ENCODE measurements around the gene SMG6.
"Not testable (repeated sequence)": the region's sequence is repeated elsewhere in the genome, so short reads cannot be mapped to it uniquely, and the experiment has no call there.

SMG6 gene

DNA sequence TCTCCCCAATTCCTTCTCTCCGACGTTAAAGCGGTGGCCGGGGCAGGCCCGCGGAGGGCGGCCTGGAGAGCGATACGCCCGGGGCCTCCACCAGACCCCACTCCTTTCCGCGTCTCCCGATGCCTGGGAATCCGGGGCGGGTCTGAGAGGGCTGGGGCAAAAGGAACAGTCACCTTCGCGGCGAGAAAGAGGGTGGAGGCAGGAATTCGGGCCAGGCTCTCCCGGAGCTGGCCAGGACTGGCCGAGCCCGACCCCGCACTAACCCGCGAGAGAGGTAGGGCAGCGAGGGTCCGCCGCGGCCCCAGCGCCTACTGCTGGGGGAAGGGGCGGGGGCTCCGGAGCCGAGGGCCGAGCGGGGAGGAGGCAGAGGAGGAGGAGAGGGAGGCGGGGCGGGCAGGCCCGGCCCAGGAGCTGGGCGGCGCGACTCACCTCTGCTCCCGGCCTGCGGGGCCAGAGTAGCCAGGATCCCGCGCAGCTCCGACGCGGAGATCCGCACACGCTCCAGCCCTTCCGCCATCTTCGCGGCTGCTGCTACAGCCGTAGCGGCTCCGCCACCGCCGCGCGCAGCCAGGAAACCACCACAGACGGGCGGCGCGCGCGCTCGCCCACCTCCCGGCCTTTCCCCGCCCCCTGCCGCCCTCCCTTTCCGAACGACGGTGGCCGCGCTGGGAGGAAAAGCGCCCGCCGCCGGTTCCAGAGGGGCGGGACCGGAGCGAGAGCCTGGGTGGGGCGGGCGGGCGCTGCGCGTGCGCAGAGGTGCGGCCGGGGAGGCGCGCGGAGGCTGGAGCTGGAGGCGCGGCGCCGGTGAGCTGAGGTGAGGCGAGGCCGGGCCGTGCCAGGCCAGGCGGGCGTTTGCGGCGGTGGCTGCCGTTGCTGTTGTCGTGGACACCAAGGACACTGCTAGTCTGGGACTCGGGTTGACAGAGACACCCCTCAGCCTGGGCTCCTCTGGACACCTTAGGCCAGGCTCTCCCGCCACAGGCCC lies at the start of gene SMG6, which contains the start of gene SRR:
Gene SMG6 (minus strand): TSS at position 582 of the 985 bp plus-strand sequence. CDS start 65 bp downstream, at position 517.
Gene SRR (plus strand): TSS at position 747 of the 985 bp plus-strand sequence. CDS start 11,611 bp downstream, outside the sequence.
- peak; percentile 84 for DNase-seq

DNA sequence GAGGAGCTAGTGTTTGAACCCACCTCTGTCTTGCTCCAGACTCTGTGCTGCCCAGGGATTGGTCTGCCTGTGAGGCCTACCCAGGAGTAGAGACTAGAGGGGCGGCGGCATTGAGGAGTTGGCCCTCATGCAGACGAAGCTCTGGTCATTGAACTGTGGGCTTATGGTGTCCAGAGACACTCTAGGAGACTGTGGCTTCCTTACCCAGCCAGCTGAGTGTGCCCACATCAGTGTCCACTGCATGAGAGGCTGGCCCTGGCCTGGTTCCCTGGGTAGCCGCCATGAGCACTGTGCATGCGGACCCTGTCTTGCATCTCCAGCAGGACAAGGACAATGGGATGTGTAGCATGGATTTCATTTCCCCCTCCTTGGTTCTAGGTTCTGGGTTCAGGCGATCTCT lies 47.7 kb upstream of the SMG6 start:
- DNase-seq = no peak

DNA sequence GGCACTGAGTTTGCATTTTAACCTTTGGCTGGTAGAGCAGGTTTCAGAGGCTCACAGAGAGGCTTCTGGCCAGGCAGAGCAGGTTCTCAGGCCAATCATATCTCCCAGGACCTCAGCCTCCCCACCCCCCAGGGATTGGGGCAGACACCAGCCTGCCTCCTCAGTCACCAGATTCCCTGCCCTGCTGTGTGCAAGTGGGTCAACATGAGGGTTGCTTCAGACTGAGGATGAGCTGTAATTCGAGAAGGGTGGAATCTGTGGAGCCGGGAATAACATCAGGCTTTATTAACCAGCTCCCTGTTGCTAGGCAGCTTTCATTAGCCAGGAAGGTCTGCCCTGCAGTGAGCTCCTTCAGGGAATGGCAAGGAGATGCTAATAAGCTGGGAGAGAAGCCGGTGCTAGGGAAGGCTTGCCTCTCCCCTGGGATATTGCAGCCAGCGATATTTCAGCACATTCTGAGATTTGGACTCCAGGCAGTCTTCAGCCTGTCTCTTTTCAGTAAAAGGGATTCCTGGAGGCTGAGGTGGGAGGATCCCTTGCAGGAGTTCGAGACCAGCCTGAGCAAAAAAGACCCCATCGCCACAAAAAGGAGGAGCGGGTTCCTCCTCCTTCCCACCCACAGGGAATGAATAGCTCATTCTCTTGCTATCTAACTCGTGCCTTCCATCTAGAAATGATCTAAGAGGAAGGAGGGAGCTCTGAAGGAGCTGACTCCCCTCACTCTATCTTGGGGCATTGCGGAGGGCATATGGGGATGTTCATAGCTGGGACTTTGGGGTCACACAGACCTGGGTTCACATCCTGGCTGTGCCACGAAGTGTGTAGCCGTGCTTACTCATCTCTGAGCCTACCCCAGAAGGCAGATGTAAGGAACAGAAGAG lies 44.5 kb upstream of the SMG6 start:
- DNase-seq = peak; percentile 32

DNA sequence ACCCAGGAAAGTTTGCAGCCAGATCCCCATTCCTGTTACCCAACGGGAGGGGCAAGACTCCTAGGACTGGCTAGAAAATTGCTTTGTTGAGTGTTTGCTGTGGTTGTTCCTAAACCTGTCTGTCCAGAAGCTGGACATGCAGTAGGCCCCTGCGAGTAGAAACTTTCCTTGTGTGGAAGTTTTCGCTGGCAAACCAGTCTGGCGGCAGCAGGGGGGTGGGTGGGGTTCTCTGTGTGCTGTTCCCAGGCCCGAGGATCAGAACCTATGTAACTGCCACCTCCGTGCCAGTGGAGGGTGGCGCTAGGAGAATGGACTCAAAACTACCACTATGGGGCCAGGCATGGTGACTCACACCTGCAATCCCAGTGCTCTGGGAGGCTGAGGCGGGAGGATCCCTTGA lies 42.9 kb upstream of the SMG6 start:
- DNase-seq = no peak

DNA sequence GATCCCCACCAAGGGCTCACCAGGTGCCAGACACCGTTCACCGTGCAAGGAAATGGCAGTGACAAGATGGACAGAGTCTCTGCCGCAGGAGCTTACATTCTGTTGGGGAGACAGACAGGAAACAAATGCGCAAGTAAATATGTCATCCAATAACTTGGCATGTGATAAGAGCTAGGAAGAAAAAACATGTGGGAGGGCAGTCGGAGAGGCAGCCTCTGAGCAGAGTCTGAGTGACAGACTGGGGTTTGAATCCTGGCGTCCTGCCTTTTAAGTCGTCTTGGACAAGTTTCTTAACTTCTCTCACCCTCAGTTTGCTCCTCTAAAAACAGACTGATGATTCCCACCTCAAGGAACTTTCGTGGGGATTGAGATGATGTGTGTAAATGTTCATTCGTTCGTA lies 40.9 kb upstream of the SMG6 start:
- no peak for DNase-seq

DNA sequence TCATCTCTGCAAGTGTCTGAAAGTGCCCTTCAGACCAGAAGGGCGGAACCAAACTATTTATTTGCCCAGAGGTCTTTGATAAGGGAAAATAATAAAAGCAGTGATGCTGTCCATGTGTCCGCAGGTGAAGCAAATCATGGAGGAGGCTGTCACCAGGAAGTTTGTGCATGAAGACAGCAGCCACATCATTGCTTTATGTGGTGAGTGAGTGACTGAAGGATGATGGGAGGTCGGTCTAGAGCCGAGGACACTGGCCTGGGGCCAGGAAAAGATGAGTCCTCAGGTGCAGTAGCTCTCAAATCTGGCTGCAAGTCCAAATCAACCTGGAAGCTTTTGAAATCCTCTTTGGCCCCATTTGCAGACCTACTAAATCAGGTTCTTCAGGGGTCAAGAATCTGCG lies 39.8 kb upstream of the SMG6 start:
- no peak for DNase-seq

DNA sequence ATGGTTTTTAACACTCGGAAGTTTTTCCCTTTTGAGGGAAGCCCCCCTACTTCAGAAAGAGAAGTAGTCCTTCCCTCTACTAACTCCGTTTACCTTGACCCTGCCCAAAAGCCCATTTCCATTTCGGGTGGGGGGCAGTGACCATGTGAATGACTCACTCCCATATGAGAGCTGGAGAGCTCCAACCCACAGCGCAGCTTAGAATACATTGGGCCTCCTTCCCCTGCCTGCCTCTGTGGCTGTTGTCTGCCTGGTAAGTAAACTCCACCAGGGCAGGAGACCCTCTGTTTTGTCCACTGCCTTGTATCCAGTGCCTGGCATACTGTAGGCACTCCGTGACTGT lies 34.7 kb upstream of the SMG6 start:
- DNase-seq = no peak

DNA sequence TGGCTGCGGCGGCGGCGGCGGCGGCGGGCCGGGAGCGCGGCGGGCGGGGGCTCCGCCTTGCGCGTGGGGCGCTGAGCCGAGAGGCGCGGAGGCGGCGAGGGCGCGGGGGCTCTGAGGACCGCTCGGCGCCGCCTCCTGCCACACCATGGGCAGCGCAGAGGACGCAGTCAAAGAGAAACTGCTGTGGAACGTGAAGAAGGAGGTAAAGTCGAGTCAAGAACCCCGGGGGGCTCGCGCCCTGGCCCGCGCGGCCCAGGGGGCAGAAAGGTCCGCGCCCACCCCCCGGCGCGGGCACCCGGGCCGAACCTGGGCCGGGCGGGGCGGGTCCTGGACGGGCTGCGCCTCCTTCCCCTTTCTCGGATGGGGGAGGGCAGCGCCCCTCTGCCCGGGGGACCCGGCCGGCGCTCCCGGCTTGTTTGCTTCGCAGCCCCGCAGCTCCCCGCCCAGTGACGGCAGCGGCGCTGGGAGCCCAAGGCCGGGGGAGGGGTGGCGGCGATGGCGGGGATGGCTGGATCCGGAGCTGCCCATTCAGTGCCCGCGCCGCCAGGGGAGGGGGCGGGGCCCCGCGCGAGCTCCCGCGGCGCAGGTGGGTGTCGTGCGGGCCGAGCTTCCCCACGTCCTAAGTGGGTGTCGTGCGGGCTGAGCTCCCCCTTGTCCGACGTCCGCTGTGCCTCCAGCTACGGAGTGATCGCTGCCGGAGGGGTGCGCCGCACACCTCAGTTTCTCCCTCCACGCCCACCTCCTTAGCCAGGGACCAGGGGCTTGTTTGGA lies 34.1 kb upstream of the SMG6 start:
- no peak for DNase-seq

DNA sequence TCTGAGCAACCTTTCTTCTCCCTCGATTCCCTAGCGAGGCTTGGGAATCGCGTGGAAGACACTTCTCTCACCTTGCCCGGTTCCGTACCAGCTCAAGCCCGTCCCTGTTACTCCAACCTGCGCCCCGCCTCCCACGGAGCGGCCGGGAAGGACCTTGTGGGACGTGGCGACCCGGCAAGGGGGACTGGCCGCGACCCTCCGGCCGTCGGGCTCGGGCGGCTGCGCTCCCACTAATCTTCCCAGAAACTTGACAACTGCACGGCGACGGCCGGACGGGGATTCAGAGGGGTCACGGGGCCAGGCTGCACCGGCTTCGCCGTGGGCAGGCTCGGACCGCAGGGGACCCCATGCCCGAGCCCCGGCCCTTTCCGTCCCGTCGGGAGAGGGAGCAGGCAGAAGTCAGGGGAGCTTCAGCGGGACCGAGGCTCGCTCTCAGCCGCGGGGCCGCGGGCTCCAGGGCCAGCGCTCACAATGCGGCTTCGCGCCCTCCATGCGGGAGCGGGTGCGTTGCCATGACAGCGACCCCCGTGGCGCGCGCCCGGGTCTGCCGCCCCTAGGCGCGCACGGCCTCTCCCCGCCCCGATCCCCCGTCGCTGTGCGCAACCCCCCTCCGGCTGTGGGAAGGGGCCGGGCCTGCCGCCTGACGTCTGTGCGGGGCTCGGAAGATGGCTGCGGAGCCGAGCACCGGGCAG lies 33.4 kb upstream of the SMG6 start, which contains the start of gene SGSM2:
Gene SGSM2 (plus strand): TSS at position 650 of the 692 bp plus-strand sequence. CDS start 188 bp downstream, outside the sequence.
- DNase-seq = peak; percentile 12

DNA sequence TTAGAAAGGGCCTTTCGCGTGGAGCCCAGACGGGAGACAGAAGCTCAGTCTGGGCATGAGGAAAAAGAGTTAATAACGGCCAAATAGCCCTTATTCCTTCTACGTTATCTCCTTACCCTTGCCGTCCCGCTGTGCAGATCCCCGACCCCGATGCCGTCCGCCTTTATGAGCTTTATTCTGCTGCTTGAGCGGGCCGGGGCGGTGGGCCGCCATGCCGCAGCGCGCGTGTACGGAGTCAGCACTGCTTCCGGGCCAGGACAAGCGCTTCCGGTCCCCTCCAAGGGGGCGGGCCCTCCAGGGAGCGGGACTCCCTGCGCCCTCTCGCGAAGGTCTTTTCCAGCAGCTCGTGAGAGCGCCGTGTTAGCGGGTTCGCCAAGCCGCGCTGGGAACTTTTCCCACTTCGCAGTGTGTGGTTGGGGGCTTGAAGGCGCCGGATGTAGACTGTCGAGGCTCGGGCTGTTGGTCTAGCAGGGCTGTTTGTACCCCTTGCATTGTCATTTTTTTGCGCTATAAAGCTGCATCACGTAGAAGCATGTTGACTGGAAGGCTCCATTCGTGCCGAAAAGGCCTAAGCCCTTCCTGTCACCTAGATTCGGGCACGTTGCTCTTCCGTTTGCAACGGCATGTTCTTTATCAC lies 32.7 kb upstream of the SMG6 start, which contains the start of gene TSR1:
Gene TSR1 (minus strand): TSS at position 243 of the 637 bp plus-strand sequence. CDS start 30 bp downstream, at position 213.
- peak; percentile 88 for DNase-seq

DNA sequence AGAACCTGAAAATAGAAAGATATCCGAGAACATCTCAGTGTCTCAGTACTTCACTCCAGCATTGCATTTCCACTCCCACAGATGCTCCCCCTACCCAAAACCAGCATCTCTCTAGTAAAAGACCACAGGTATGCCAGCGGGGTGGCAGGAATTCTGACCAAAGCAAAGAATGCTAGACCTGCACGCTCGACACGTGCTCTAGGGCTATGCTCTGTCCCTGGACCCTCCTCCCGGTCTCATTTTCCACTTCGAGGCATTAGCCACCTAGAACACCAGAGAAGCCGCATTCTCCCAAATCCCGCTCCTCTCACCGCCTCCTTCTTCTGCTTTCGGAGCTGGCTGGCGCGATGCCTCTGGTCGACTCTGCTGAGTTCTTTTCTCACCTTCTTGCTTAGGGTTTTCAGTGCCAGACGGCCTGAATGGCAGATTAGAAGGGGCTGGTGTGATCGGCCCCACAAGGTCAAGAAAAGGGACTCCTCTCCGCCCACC lies 32.2 kb upstream of the SMG6 start:
- DNase-seq = no peak

DNA sequence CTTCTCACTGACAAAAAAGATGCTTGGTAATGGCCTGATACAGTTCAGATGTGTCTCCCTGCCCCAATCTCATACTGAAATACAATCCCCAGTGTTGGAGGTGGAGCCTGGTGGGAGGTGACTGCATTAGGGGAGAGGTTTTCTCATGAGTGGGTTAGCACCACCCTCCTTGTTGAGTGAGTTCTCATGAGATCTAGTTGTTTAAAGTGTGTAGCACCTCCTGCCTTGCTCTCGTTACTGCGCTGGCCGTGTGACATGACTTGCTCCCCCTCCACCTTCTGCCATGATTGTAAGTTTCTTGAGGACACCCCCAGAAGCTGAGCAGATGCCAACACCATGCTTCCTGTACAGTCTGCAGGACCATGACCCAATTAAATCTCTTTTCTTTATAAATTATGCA lies 27.7 kb upstream of the SMG6 start:
- no peak for DNase-seq

DNA sequence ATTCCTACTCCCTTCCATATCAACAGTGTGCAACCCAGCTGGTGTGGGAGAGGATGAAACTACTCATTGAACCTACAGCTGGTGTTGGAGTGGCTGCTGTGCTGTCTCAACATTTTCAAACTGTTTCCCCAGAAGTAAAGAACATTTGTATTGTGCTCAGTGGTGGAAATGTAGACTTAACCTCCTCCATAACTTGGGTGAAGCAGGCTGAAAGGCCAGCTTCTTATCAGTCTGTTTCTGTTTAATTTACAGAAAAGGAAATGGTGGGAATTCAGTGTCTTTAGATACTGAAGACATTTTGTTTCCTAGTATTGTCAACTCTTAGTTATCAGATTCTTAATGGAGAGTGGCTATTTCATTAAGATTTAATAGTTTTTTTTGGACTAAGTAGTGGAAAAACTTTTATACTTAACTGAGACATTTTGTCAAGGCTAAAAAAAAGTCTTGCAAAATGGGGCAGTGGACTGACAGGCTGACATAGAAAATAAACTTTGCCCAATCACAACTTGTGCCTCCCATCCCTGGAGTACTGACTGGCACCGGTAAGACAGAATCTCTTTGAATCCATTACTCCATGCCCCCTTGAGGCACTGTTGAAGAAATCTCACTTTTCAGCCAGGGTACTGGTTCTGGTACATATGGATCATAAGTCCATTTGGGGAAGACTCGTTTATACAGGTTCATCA lies 20.2 kb upstream of the SMG6 start:
- DNase-seq = no peak

DNA sequence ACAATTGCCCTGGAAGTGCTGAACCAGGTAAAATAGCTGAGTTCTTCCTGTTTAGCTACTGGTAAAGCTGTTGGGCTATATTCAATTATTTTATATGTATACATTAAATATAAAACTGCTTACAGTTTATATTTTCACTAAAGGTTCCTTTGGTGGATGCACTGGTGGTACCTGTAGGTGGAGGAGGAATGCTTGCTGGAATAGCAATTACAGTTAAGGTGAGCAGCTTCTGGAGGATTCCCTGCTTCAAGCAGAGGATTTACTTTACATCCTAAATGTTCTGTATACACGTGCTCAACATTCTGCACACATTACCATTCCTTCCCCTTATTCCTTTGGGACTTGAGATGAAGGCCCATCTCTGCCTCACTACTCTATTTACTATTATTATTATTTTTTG lies 17.8 kb upstream of the SMG6 start:
- no peak for DNase-seq

DNA sequence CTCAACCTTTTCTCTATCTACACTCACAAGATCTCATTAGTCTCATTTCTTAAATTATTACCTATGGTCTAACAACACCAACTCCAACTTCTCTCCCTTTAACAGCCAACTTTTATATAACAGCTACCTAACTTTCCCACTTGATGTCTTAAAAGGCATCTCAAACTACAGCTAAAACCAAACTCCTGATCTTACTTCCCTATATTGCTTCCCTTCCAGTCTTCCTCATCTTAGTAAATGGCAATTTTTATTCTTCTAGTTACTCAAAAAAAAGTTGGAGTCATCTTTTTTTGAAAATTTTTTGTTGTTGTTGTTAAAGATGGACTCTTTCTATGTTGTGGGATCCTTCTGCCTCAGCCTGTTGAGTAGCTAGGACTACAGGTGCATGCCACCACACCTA lies 15.5 kb upstream of the SMG6 start:
- DNase-seq = no peak

DNA sequence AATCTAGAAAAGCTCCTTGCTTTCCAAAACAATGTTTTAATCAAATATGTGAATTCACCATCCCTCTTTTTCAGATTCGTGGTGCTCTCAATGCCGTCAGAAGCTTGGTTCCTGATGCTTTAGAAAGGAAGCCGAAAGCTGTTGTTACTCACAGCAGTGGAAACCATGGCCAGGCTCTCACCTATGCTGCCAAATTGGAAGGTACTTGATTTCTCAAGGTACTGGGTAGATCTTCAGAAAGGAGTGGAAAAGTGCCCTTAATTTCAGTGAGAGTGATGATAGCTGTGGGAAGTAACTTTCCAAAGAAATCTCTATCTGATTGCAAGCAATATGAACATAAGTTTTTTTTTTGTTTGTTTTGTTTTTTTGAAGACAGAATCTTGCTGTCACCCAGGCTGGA lies 14.2 kb upstream of the SMG6 start:
- no peak for DNase-seq

DNA sequence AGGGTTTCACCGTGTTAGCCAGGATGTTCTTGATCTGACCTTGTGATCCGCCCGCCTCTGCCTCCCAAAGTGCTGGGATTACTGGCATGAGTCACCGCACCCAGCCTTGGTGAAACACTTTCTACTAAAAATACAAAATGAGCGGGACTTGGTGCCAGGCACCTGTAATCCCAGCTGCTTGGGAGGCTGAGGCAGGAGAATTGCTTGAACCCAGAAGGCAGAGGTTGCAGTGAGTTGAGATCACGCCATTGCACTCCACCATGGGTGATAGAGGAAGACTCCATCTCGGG lies 13.3 kb upstream of the SMG6 start:
- not testable (repeated sequence) for DNase-seq

DNA sequence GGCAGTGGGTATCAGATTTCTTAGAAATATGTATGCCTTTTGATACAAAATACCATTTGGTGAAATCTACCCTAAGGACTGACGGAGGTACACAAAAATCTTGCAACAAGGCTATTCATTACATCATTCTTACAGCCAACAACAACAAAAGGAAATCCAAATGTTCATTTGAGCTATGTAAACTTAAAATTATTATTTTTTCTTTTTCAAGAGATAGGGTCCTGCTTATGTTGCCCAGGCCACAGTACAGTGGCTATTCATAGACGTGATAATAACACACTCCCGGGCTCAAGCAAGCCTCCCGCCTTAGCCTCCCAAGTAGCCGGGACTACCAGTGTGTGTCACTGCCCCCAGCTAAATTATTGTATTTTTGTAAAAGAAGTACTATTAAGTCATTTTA lies 9.2 kb upstream of the SMG6 start:
- no peak for DNase-seq

DNA sequence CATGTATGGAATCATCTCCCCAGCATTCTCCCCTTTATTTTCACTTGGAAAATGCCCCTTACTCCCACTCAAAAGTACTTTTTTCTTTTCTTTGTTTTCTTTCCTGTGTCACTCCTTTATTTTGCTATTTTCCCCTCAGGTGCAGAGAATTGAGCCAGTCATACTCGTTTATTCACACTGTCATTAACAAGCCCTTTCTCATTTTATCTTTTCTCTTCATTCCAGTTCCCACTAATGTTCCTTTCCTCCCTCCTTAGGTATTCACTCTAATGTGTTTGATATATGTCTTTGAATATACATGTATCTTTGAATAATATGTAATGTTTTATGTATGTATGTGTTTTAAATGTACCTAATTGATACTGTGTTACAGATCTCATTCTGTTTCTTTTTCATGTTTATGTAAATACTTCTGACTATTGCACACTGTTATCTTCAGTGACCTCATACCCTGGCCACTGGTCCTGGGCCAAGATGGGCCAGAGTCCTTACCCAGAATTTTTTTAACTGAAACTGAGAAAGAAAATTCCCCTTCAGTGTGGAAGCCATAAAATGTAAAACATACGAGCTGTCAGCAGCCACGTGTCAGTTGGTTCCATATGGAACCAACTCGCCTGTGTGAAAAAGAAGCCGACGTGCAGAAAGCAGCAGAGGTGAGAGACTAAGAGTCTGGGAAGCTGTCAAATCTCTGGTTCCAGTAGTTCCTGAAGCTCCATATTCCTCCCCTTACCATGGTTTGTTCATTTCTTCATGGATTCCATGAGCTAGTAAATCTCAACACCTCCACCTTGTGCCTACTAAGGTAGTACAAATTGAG lies 6.0 kb upstream of the SMG6 start:
- DNase-seq = no peak

DNA sequence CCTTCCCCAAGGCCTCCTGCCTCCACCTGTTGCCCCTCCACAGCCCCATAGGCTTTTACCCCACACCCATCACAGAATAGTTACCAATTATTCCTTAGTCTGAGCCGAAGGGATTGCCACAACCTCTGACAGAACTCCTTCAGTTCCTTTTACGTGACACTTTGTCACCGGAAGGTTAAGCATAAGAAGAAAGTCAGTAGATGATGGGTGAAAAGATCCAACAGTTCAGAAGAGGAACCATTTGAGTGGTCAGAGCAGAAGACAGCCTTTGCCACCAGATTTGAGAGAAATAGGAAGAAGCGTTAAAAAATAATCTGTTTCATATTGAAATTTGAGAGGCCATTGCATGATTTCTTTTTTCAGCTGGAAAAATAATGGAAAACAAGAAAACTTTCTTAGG lies 1.3 kb upstream of the SMG6 start:
- no peak for DNase-seq
